ENCODE data around the gene CEP44.

DNA sequence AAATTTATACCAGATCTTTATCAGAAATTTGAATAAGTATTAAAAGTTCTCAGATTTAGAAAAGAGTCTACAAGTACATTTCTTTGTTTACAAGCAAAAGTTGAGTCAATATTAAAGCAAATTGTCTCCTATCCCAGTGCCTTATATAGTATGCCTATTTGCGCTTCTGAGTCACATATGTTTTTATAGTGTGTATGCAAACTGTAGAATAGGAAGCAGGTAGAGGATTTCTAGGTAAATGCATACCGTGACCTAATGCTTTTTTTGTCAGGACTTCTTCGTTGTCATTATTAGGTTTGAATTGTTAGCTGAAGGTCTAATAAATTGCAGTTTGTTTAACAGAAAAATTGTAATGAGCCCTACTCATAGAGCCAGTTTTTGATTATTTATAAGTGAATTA is 22.2 kb downstream of the CEP44 start:
- TF ChIP-seq, protein P1, sequence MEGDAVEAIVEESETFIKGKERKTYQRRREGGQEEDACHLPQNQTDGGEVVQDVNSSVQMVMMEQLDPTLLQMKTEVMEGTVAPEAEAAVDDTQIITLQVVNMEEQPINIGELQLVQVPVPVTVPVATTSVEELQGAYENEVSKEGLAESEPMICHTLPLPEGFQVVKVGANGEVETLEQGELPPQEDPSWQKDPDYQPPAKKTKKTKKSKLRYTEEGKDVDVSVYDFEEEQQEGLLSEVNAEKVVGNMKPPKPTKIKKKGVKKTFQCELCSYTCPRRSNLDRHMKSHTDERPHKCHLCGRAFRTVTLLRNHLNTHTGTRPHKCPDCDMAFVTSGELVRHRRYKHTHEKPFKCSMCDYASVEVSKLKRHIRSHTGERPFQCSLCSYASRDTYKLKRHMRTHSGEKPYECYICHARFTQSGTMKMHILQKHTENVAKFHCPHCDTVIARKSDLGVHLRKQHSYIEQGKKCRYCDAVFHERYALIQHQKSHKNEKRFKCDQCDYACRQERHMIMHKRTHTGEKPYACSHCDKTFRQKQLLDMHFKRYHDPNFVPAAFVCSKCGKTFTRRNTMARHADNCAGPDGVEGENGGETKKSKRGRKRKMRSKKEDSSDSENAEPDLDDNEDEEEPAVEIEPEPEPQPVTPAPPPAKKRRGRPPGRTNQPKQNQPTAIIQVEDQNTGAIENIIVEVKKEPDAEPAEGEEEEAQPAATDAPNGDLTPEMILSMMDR (IDR thresholded peaks at IDR 0.05), result no peak
- no peak for TF ChIP-seq POLR2A (IDR thresholded peaks at IDR 0.05)
